ENCODE results near the gene FAM8A1. TPM values are rescaled to one million over a fixed set of nuclear protein-coding genes. Genes with fewer than 3 reads are reported as not detected.
"Not testable (repeated sequence)": the region's sequence is repeated elsewhere in the genome, so short reads cannot be mapped to it uniquely, and the experiment has no call there.

Gene FAM8A1
- total RNA-seq, 2 donors from 2014 or later: 3.3 to 7.1 TPM

DNA sequence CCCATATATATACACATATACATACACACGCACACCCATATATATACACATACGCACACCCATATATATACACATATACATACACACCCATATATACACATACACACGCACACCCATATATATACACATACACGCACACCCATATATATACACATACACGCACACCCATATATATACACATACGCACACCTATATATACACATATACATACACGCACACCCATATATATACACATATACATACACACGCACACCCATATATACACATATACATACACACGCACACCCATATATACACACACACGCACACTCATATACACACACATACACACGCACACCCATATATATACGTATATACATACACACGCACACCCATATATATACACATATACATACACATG is 13.5 kb upstream of the FAM8A1 start:
- peaks cover 22 to 24% of the 10 kb centered on the region in 2 donors for H3K4me1 Mint-ChIP-seq (ENCODE audit: low read depth in 2 of 2)
- not testable (repeated sequence) for H3K27ac Mint-ChIP-seq; DNase-seq (ENCODE audit: low spot score)

DNA sequence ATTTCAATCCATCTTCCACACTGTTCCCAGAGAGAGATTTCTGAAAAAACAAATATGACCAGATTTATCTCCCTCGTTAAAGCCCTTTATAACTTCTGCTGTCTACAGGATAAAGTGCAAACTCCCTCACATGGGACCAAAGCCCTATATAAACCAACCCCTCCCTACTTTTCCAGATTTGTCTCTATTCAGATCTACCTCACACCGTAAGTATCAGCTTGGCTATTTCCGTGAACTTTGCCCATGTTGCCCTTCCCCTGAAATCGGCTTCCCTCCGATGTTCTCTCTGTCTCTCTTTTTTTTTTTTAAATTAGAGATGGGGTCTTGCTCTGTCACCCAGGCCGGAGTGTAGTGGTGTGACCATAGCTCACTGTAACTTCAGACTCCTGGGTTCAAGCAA is 12.1 kb upstream of the FAM8A1 start:
- peak overlapping the region in 1 of 2 donors; percentile 68 for H3K27ac Mint-ChIP-seq

More for the DNA sequence above, 13.5 kb upstream of the FAM8A1 start:
- ATAC-seq, H3K36me3 Mint-ChIP-seq, H3K27me3 Mint-ChIP-seq, H3K9me3 Mint-ChIP-seq, H3K4me3 Mint-ChIP-seq: not testable (repeated sequence)

DNA sequence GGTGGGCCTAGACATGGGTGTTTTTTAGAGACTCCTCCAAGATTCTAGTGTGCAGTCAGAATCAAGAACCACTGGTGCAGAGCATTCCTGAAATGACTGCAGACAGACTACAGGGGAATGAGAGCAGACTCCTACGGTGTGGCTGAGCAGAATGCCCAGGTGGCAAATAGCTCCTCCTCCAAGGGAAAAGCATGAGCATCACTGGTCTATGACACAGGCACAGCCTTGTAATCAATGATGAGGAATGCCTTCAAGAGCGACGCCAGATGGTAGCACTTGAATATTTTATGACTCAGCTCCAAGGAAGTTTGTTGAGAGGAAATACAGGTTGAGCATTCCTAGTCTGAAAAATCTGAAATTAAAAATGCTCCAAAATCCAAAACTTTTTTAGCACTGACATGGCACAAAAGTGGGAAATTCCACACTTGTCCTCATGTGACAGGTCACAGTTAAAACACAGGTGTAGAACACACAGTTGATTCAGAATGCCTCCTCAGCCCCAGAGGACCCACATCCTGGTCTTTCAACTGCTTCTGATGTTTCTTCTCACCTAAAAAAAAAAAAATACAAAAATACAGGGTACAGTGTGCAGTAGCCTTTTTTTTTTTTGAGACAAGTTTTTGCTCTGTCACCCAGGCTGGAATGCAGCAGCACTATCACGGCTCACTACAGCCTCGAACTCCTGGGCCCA is 10.6 kb upstream of the FAM8A1 start:
- Mint-ChIP-seq H3K4me3 (no peak overlapping the region), H3K27me3 (no peaks in the 10 kb centered on the region), H3K4me1 (ENCODE audit: low read depth in 2 of 2) (peaks cover 19 to 22% of the 10 kb centered on the region in 2 donors), H3K9me3 (no peaks in the 10 kb centered on the region), H3K27ac (peak overlapping the region in 1 of 2 donors; percentile 68), H3K36me3 (no peaks in the 10 kb centered on the region)
- ATAC-seq (no peak), DNase-seq (ENCODE audit: low spot score) (no peak)

More for the DNA sequence above, 12.1 kb upstream of the FAM8A1 start:
- H3K4me1 Mint-ChIP-seq (ENCODE audit: low read depth in 2 of 2): peaks cover 26 to 28% of the 10 kb centered on the region in 2 donors
- no peaks in the 10 kb centered on the region for H3K36me3 Mint-ChIP-seq
- no peak for ATAC-seq
- no peak for DNase-seq (ENCODE audit: low spot score)
- H3K27me3 Mint-ChIP-seq: no peaks in the 10 kb centered on the region
- H3K4me3 Mint-ChIP-seq: no peak overlapping the region
- no peaks in the 10 kb centered on the region for H3K9me3 Mint-ChIP-seq

DNA sequence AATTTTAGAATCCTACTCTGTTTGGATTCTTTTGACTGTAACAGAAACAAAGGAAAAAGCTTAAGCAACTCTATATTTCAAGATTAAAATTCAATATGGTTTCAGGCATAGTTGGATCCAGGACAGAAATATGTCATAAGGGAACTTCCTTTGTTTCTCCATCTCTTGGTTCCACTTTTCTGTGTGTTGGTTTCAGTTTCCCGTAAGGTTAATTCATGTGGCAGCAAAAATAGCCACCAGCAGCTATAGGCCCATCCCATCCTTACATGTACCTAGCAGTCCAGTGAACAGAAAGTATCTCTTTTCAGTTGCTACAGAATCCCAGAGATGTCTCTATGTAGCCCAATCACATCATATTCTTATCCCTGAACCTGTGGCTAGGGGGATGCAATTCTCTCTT is 8.8 kb upstream of the FAM8A1 start:
- H3K4me3 Mint-ChIP-seq: peak overlapping the region; percentile 37
- peak; percentile 60 to 86 for ATAC-seq

DNA sequence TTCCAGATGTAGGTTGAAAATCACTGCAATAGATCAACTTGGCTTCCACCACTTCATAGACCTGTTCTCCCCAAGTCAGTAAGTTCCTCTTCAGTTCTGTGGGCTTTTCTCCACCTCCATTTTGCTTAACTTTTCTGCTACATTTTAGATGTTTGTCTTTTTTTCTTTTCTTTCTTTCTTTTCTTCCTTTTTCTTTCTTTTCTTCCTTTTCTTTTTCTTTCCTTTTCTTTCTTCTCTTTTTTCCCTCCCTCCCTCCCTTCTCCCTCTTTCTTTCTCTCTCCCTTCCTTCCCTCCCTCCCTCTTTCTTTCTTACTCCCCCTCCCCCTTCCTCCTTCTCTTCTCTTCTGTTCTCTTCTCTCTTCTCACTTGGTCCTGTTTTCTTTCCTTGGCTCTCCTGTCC is 6.9 kb upstream of the FAM8A1 start:
- H3K36me3 Mint-ChIP-seq: no peaks in the 10 kb centered on the region
- ATAC-seq (no peak), DNase-seq (ENCODE audit: low spot score) (no peak)
- no peaks in the 10 kb centered on the region for H3K9me3 Mint-ChIP-seq
- no peak overlapping the region for H3K4me3 Mint-ChIP-seq
- H3K27ac Mint-ChIP-seq: peak overlapping the region in 1 of 2 donors; percentile 44
- H3K27me3 Mint-ChIP-seq: no peaks in the 10 kb centered on the region
- peaks cover 7 to 10% of the 10 kb centered on the region in 2 donors for H3K4me1 Mint-ChIP-seq (ENCODE audit: low read depth in 2 of 2)

More for the DNA sequence above, 8.8 kb upstream of the FAM8A1 start:
- Mint-ChIP-seq H3K27ac (peak overlapping the region; percentile 29 to 64), H3K4me1 (ENCODE audit: low read depth in 2 of 2) (peaks cover 14 to 16% of the 10 kb centered on the region in 2 donors), H3K36me3 (no peaks in the 10 kb centered on the region), H3K27me3 (no peaks in the 10 kb centered on the region), H3K9me3 (no peaks in the 10 kb centered on the region)
- DNase-seq (ENCODE audit: low spot score): no peak

DNA sequence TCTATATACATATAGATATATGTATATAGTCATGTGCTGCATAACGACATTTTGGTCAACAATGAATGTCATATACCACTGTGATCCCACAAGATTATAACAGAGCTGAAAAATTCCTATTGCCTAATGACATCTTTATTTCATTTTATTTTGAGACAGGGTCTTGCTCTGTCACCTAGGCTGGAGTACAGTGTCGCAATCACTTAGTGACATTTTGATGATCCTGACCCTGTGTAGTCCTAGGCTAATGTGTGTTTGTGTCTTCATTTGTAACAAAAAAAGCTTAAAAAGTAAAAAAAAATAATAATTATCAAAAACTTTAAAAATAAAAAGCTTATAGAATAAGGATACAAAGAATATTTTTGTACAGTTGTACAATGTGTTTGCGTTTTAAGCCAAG is 4.0 kb upstream of the FAM8A1 start:
- DNase-seq (ENCODE audit: low spot score): no peak
- Mint-ChIP-seq H3K36me3 (no peaks in the 10 kb centered on the region), H3K27me3 (no peaks in the 10 kb centered on the region), H3K4me3 (no peak overlapping the region), H3K27ac (no peak overlapping the region), H3K9me3 (no peaks in the 10 kb centered on the region), H3K4me1 (ENCODE audit: low read depth in 2 of 2) (peaks cover 8 to 13% of the 10 kb centered on the region in 2 donors)
- ATAC-seq: no peak

DNA sequence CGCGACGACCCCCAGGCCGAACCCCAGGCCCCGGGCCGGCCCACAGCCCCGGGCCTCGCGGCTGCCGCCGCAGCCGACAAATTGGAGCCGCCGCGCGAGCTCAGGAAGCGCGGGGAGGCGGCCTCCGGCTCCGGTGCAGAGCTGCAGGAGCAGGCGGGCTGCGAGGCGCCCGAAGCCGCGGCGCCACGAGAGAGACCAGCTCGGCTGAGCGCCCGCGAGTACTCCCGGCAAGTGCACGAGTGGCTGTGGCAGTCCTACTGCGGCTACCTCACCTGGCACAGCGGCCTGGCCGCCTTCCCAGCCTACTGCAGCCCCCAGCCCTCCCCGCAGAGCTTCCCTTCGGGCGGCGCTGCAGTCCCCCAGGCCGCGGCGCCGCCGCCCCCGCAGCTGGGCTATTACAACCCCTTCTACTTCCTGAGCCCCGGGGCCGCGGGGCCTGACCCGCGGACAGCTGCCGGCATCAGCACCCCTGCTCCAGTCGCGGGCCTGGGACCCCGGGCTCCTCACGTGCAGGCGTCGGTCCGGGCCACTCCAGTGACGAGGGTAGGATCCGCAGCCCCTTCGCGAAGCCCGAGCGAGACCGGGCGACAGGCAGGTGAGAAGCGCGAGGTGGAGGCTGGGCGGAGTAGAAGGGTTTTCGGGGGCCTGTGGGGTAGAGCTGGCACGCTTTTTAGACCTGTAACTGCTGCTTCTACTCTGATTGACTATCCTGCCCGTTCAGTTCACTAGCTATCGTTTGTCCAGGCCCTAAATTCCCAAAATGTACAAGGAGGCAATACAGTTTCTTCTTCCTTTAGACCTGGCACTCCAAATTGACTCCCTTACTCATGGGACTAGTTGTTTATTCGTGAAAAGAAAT is 654 bp downstream of the FAM8A1 start:
- Mint-ChIP-seq H3K4me3 (peak overlapping the region; percentile 97), H3K36me3 (no peaks in the 10 kb centered on the region), H3K9me3 (no peaks in the 10 kb centered on the region), H3K27me3 (no peaks in the 10 kb centered on the region), H3K4me1 (ENCODE audit: low read depth in 2 of 2) (peaks cover 26 to 31% of the 10 kb centered on the region in 2 donors), H3K27ac (peak overlapping the region; percentile 86 to 93)
- ATAC-seq (peak; percentile 71 to 77), DNase-seq (ENCODE audit: low spot score) (peak; percentile 79)

DNA sequence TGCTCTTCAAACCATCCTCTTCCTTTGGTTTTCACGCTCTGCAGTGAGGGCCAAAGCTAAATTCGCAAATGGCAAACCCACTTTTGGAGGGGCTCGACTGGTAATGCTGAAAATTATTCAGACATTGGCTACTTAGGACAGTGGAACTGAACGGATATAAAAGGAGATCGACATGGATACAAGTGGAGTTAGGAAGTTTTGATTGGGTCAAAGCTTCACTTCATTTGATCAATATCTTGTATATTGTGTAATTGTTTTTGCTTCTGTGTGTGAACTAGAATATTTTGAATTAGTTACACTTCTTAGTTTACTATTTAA is 1.2 kb downstream of the FAM8A1 start:
- ATAC-seq (no peak), DNase-seq (ENCODE audit: low spot score) (no peak)
- Mint-ChIP-seq H3K36me3 (no peaks in the 10 kb centered on the region), H3K27me3 (no peaks in the 10 kb centered on the region), H3K4me3 (peak overlapping the region; percentile 97), H3K4me1 (ENCODE audit: low read depth in 2 of 2) (peaks cover 28 to 32% of the 10 kb centered on the region in 2 donors), H3K27ac (peak overlapping the region; percentile 86 to 93), H3K9me3 (no peaks in the 10 kb centered on the region)

DNA sequence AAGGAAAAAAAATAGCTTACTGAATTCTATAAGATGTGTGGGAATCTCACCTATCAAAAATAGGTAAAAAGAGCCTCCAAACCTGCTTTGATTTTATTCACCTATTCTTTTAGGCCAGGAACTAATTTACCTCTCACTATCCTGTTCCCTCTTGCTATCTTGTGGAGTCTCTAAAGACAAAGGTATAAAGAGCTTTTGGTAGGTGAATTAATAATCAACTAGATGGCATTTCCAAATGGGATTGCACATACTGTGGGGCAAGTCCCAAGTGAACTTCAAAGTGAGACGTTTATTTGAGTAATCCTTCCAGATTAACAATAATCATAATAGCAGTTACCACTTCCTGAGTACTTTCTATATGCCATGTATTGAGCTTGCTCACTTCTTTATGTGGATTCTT is 2.8 kb downstream of the FAM8A1 start:
- no peaks in the 10 kb centered on the region for H3K27me3 Mint-ChIP-seq
- H3K27ac Mint-ChIP-seq: peak overlapping the region; percentile 53 to 93
- no peaks in the 10 kb centered on the region for H3K36me3 Mint-ChIP-seq
- H3K4me1 Mint-ChIP-seq (ENCODE audit: low read depth in 2 of 2): peaks cover 32 to 35% of the 10 kb centered on the region in 2 donors
- ATAC-seq: no peak
- no peak for DNase-seq (ENCODE audit: low spot score)
- H3K4me3 Mint-ChIP-seq: peak overlapping the region; percentile 72
- no peaks in the 10 kb centered on the region for H3K9me3 Mint-ChIP-seq

DNA sequence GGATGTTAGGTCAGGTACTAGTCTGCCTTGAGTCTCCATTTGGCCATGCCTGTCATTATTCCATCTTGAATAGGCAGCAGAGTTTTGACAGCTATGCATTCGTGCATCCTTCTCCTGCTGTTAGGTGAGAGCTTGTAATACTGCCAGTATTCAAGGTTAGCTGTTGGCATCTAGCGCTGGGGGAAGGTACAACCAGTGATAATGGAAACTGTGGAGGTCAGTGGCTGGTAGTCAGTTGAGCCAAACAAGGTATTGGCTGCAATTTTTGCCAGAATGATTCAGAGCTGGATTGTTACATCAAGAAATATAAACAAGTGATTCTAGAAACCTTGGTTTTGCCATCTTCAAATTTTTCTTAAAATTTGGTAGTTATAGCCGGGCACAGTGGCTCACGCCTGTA is 6.5 kb downstream of the FAM8A1 start:
- Mint-ChIP-seq H3K4me1 (ENCODE audit: low read depth in 2 of 2) (peaks cover 26 to 28% of the 10 kb centered on the region in 2 donors), H3K9me3 (no peaks in the 10 kb centered on the region), H3K27ac (peak overlapping the region in 1 of 2 donors; percentile 45), H3K4me3 (no peak overlapping the region), H3K27me3 (no peaks in the 10 kb centered on the region), H3K36me3 (no peaks in the 10 kb centered on the region)
- ATAC-seq (no peak), DNase-seq (ENCODE audit: low spot score) (no peak)

DNA sequence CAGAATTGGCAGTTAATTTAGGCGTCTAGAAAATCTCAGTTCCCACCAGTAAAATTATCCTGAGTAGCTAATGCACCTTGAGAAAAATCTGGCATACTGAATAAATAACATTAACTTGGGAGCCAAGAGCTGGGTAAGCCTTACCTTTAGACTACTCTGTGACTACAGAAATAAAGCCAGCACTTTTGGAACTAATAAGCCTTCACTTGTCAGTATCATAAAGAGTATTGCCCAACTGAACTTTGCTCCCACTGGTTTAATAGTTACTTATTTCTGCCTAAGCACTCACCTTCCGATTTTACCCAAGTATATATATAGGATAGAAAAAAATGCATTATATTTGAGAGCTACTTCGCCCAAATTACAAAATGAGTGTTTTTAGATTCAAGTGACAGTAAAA is 10.7 kb downstream of the FAM8A1 start:
- H3K27ac Mint-ChIP-seq: peak overlapping the region in 1 of 2 donors; percentile 63
- no peak overlapping the region for H3K4me3 Mint-ChIP-seq
- DNase-seq (ENCODE audit: low spot score) (no peak), ATAC-seq (no peak)
- H3K9me3 Mint-ChIP-seq: no peaks in the 10 kb centered on the region
- H3K4me1 Mint-ChIP-seq (ENCODE audit: low read depth in 2 of 2): peaks cover 4 to 5% of the 10 kb centered on the region in 2 donors
- H3K36me3 Mint-ChIP-seq: no peaks in the 10 kb centered on the region
- H3K27me3 Mint-ChIP-seq: no peaks in the 10 kb centered on the region

DNA sequence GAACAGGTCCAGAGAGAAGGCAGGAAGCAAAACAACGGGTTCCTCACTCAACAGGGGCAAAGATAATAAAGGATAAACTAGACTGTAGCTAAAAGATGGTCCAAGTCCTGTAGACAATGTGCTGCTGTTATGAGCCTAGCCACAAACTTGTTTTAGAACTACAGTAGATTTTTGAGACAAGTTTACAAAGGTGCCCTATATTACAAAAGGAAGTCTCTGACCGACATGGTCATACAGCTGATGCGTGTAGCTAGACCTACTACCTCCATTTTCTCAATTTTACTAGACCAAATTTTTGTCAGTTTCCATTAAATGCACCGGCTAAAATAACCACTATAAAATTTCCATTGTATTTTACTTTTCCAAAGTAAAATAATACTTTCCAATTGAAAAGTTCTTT is 11.9 kb downstream of the FAM8A1 start:
- Mint-ChIP-seq H3K4me3 (no peak overlapping the region), H3K4me1 (ENCODE audit: low read depth in 2 of 2) (no peaks in the 10 kb centered on the region), H3K9me3 (no peaks in the 10 kb centered on the region), H3K27ac (peak overlapping the region in 1 of 2 donors; percentile 63), H3K27me3 (no peaks in the 10 kb centered on the region), H3K36me3 (peaks cover 7% of the 10 kb centered on the region)
- ATAC-seq: no peak
- no peak for DNase-seq (ENCODE audit: low spot score)

DNA sequence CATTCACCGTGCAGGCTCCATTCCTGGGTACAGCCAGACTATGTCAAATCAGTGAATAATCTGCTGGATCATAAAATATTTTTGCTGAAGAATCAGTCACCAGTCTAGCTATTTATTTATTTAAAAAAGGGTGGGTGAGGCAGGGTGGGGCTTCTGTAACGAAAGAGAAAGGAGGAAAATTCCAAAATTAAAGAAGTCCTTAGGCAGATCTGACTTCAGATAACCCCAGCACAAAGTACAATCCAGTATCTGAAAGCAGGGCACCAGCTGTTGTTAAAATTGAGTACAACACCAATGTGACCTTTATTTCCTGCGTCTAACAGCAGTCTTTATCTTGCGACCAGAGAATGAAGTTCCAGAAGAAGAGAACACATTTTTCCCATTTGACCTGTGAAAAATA is 15.7 kb downstream of the FAM8A1 start:
- Mint-ChIP-seq H3K4me1 (ENCODE audit: low read depth in 2 of 2) (peaks cover 16 to 17% of the 10 kb centered on the region in 2 donors), H3K36me3 (peaks cover 24% of the 10 kb centered on the region), H3K9me3 (no peaks in the 10 kb centered on the region), H3K4me3 (no peak overlapping the region), H3K27me3 (no peaks in the 10 kb centered on the region), H3K27ac (no peak overlapping the region)
- ATAC-seq (no peak), DNase-seq (ENCODE audit: low spot score) (no peak)

DNA sequence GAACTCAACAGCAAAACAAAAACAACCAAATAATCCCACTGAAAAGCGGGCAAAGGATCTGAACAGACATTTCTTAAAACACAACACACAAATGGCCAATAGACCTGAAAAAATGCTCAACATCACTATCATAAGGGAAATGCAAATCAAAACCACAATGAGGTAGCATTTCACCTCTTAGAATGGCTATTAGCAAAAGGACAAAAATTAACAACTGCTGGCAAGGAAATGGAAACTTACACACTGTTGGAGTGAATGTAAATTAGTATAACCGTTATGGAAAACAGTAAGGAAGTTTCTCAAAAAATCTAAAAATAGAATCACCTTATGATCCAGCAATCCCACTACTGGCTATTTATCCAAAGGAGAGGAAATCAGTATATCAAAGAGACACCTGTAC is 20.9 kb downstream of the FAM8A1 start:
- peak overlapping the region; percentile 48 to 57 for H3K27ac Mint-ChIP-seq
- ATAC-seq: no peak
- H3K4me1 Mint-ChIP-seq (ENCODE audit: low read depth in 2 of 2): peaks cover 24 to 30% of the 10 kb centered on the region in 2 donors
- peaks cover 43% of the 10 kb centered on the region for H3K36me3 Mint-ChIP-seq
- no peak overlapping the region for H3K4me3 Mint-ChIP-seq
- no peaks in the 10 kb centered on the region for H3K9me3 Mint-ChIP-seq
- no peaks in the 10 kb centered on the region for H3K27me3 Mint-ChIP-seq
- no peak for DNase-seq (ENCODE audit: low spot score)

All from natural killer cell treated with Interleukin-12 subunit alpha and Interleukin-12 subunit beta and Interleukin-15 and Interleukin-18, amount 100 ng/mL, for 72 hours (primary cell).